Testis (tissue), 2 donors: Measurements from ENCODE around the gene KLHL29.

Experiments used
- CTCF ChIP-seq, 3 experiments: fragments of 450-650 bp in 2 of 3; fragments of 200-600 bp in 1 of 3; sonication (generic) in 1 of 3; IDR thresholded peaks; one replicate each; pipeline ENCODE4 v1.5.1; 2016 to 2019; ENCODE audit warnings: antibody characterized with exemption in 3 of 3, mild to moderate bottlenecking in 2 of 3, moderate library complexity in 1 of 3
- POLR2A ChIP-seq: fragments of 450-650 bp; IDR thresholded peaks from one replicate; pipeline ENCODE4 v1.6.1; 2017; ENCODE audit warnings: antibody characterized with exemption, mild to moderate bottlenecking, moderate library complexity

- TF ChIP-seq CTCF (IDR thresholded peaks at IDR 0.05) (no peak), POLR2A (no peak)
Observed at GRCh38 chr2:23422089-23423061, 37.4 kb downstream of the KLHL29 start.
